Measurements from ENCODE around the gene UBXN10.
"Not testable (repeated sequence)": the region's sequence is repeated elsewhere in the genome, so short reads cannot be mapped to it uniquely, and the experiment has no call there.

Gene UBXN10

GRCh38 chr1:20210736-20211460, 25.0 kb downstream of the UBXN10 start:
- DNase-seq, result no peak

DNA sequence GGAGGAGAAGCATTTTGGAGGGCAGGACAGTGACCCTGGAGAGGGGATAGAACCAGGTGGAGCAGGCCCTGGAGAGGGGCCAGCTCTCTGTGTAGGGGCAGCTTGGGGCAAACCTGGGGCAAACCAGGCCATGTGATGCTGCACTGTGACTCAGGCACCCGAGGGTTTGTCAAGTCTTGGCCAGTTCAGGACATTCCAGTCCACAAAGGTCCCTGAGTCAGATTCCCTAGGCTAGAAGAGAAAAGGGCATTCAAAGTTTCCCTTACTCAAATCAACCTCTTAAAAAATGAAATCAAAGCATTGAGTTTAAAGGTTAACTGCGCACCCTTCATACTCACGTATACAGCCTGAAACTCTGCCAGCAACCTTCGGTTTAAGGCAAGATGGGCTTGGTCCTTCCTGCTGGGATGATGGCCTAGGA, 25.6 kb downstream of the UBXN10 start:
- DNase-seq, result no peak

DNA sequence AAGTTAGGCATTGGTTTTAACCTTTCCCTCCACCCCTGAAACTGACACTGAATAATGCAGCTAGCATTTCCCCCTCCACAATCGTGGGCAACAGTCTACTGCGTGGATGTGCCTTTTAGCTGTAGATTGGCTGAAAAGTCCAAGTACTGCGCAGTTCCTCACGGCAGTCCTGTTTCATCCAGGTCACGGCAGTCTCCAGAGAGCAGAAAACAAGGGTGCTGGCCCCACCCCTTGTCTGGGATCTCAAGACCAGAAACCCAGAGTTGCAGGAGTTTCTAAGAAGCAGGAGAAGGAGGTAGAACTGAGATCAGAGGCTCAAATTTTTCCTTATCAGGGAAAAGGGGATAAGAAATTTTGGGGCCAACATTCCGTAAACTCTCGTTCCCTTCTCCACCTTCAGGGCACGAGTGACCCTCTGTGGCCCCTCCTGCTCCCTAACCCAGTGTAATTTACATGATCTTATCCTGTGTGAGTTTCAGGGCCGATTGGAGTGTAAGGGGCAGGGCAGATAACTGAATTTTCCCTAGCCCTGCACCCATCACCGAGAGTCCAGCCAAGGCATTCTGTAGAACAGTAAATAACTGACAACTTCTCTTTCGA, 26.3 kb downstream of the UBXN10 start:
- DNase-seq, result no peak

DNA sequence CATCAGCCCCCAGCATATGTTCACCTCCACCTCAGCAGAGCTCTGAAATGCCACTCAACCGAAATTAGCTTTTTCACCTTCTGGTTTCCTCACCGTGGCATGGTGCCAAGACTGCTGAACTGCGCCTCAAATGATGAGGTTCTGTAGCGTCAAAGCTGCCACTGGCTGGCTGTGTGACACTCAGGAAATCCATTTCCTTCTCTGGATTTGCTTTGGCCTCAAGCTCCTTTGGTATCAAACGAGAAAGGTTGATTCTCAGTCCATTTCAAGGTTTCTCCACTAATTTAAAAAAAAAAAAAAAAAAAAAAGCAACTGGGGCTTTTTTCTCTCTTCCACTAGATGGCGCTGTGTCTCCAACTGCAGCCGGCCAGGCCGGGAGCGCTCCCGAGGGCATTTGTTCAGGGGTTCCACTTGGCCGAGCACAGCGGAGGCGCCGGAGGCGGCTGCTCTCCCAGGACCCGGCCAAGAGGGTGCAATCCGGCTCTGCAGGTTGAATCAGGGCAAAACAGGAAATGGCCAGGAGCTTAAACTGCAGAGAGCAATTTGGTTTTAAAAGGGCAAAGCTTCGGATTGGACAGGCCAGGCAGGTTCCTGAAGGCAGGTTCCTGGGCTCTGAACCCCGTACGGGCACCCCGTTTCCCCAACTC, 26.9 kb downstream of the UBXN10 start:
- DNase-seq, result peak; percentile 70

DNA sequence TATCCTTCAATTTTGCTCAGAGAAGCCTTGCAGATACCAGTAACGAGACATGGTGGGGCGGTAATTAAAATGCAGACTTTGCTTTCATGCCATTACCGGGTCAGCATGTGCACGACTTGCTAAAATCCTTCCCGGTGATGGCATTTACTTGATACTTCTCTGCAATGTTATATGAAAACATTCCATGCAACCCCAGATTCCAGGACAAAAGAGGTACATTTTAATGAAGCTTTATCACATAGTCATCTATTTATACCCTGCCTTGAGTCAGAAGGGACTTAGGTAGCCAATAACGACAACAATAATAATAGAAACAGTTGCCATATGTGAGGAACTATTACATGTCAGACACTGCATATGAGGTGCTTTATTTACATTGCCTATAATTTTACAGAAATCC, 29.8 kb downstream of the UBXN10 start:
- DNase-seq, result no peak

DNA sequence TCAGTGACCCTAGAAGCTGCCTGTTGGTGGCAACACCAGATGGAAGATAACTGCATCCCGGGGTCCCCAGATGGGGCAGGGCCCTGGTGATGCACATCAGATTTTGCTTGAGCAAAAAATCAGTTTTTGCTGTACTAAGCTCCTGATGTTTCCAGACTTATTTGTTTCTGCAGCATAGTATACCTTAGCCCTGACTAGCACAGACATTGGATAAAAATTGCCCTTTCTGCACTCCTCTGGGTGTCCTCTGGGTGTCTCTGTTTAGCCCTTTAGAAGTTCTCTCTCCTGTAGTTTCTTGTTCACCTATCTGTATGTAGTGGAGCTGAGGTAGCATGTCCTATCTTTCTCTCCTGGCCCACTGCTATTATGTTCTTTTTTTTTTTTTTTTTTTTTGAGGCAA, 30.7 kb downstream of the UBXN10 start:
- DNase-seq, result peak; percentile 57

- DNase-seq, result not testable (repeated sequence)
Observed at GRCh38 chr1:20219053-20219452, 33.2 kb downstream of the UBXN10 start.

DNA sequence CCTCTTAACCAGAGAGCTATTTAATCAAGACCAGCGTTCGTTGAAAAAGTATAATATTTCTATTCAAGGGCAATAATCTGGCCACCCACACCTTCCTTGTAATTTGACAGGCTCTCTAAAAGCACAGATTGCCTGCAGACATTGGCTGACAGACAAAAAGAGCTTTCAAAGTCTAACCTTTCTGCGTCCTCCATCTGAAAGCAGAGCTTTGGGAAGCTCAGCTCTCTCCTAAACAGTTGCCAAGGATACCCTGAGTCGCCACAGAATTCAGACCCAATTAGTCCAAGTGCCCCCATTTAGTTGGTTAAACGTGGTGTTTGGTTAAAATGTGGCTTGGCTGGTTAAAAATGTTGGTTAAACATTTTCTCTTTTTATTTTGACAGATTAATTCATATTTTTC, 34.1 kb downstream of the UBXN10 start:
- no peak for DNase-seq

DNA sequence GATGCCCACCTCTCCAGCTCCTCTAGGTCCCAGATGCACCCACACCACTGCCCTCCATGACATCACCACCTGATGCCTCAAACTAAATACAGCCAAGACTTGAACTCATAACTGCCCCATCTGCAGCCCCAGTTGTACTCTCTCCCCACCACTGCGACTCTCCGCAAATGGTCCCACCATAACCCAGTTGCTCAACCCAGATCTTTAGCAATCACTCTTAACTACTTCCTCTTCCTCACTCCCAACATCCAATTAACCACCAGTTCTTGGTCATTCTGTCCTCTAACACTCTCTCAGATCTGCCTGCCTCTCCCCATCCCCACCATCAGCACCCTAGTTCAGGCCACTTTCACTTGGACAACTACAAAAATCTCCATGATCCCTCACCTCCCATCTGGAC, 37.2 kb downstream of the UBXN10 start:
- DNase-seq, result no peak

- DNase-seq, result no peak
Observed at GRCh38 chr1:20223551-20224419, 37.9 kb downstream of the UBXN10 start.

- DNase-seq, result no peak
Observed at GRCh38 chr1:20224546-20224945, 38.6 kb downstream of the UBXN10 start.

GRCh38 chr1:20227704-20228103, 41.8 kb downstream of the UBXN10 start:
- no peak for DNase-seq

GRCh38 chr1:20228314-20228825, 42.5 kb downstream of the UBXN10 start:
- DNase-seq, result no peak

DNA sequence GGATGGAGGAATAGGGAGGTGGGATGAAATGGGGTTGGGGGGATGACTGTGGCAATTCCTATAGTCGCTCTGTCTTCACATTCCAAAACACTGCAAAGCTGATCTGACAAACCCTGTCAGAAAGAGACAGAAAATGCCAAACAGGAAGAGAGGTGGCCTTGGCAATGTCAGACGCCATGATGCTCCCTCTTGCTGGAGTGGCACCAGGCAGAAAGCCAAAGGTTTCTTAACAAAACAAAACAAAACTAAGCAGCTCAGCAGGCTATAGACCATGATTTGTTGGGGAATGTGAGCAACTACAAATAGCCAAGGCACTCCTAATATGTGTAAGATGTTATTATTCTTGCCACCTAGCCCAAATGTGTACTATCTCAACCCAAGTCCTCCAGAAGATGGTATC, 43.3 kb downstream of the UBXN10 start:
- DNase-seq, result no peak

DNA sequence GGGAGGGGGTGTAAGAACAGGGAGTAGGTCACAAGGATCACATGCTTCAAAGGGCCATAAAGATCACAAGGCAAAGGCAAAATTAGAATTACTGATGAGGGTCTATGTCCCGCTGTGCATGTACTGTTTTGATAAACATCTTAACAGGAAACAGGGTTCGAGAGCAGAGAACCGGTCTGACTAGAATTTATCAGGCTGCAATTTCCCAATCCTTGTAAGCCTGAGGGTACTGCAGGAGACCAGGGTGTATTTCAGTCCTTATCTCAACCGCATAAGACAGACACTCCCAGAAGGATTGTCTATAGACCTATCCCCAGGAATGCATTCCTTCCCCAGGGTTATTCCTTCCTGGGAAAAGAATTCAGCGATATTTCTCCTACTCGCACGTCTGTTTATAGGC, 46.7 kb downstream of the UBXN10 start:
- DNase-seq, result not testable (repeated sequence)

- peak; percentile 64 for DNase-seq
Observed at GRCh38 chr1:20233394-20233793, 47.5 kb downstream of the UBXN10 start.

DNA sequence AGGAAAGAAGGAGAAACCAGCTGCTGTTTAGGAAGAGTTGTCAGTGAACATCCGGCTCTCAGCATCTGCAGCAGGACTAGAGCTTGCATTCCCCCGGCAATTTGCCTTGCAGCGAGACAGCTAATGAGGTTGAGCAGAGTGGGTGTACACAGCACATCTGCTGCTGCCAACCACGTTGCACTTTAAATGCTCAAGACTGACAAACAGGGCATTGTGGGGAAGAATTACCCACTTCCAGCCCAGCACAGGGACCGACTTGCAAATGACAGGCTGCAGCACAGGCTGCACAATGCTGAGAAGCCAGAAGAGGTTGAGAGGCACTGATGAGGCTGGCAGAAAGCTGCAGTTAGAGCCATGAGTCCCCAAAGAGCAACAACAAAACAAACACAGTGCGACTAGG, 48.0 kb downstream of the UBXN10 start:
- no peak for DNase-seq

- no peak for DNase-seq
Observed at GRCh38 chr1:20234788-20235535, 49.1 kb downstream of the UBXN10 start.

DNA sequence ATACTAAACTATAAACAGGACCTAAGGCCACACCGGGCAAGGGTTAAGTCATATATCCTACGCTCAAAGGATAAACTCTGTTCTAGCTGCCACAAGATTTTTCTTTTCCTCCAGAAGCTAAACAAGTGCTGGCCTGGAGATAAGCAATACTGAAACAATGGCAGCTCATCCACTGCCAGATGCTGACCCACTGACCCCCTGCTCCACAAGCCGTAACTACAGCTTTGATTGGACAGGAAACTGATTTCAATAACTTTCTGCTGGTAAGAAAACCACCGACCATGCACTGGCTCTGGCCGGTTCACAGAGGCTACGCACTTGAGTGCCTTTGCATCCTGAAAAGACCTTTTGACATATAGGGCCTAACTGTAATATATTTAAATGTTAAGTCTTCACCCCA, 51.8 kb downstream of the UBXN10 start:
- DNase-seq, result no peak

- DNase-seq, result no peak
Observed at GRCh38 chr1:20240012-20240411, 54.1 kb downstream of the UBXN10 start.

DNA sequence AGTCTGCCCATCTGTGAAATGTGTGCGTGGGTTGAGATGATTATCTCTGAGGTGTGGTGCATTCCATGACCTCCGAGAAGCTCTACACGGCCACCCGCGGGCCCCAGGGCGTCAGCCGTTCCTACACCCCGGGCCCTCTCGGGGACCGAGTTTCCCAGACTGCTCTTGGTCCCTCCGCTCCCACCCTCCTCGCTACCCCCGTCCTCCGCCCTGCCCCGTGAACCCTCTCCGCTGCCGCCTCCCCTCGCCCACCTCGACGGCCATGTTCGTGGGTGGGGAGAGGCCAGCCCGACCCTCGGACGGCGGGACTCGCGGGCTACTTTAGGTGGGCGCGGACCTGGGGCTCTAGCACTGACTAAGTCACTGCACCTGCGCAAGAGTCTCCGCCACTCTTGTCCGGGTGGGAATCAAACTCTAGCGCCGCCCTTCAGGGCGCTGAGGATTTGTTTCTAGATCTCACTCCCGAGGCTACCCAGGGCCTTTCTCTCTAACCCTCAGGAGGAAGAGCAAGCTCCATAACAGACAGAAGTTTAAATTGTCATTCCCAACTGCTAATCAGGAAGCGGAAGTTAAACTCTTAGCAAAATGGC, 57.1 kb downstream of the UBXN10 start:
- DNase-seq, result no peak
